CD14-positive monocyte (primary cell): ENCODE results near the gene LTB4R2. TPM values are rescaled to one million over a fixed set of nuclear protein-coding genes. Genes with fewer than 3 reads are reported as not detected.

Source experiments
- DNase-seq, 3 donors: peaks; one replicate each; pipeline ENCODE4 v3.0.0-alpha.2; 2011 to 2022
- H2AFZ ChIP-seq: 2 replicates; pipeline ENCODE4 v1.6.0; 2012; ENCODE audit warnings: mild to moderate bottlenecking, low read depth, low read length, inconsistent platforms; ENCODE audit not compliant: insufficient read depth, poor library complexity, severe bottlenecking
- H3K27ac ChIP-seq, 2 donors: 1 replicate in 1 of 2; 2 replicates in 1 of 2; pipeline ENCODE4 v1.5.1; 2012 to 2013; ENCODE audit warnings: low read length in 2 of 2, control low read depth in 1 of 2, inconsistent platforms in 1 of 2, low read depth in 1 of 2, mild to moderate bottlenecking in 1 of 2
- H3K27me3 ChIP-seq, 2 donors: one replicate each; pipeline versions ENCODE4 v1.6.0 to v1.6.1; 2011 to 2013; ENCODE audit warnings: low read length in 2 of 2; ENCODE audit not compliant: control insufficient read depth in 2 of 2, insufficient read depth in 2 of 2
- H3K36me3 ChIP-seq, 2 donors: replicated peaks in 1 of 2; 1 replicate in 1 of 2; 2 replicates in 1 of 2; pipeline versions ENCODE4 v1.5.1 to v1.6.1; 2012 to 2013; ENCODE audit warnings: low read length in 2 of 2, control low read depth in 1 of 2, inconsistent platforms in 1 of 2, mild to moderate bottlenecking in 1 of 2; ENCODE audit not compliant: insufficient read depth in 2 of 2, control insufficient read depth in 1 of 2
- H3K4me1 ChIP-seq, 2 donors: 1 replicate in 1 of 2; 2 replicates in 1 of 2; pipeline versions ENCODE4 v1.5.1 to v1.6.1; 2012 to 2013; ENCODE audit warnings: low read length in 2 of 2, control low read depth in 1 of 2, inconsistent platforms in 1 of 2, mild to moderate bottlenecking in 1 of 2, moderate library complexity in 1 of 2; ENCODE audit not compliant: insufficient read depth in 2 of 2, control insufficient read depth in 1 of 2
- H3K4me2 ChIP-seq: replicated peaks from 2 replicates; pipeline ENCODE3; 2012; ENCODE audit warnings: low read length, moderate library complexity, mild to moderate bottlenecking; ENCODE audit not compliant: poor library complexity, severe bottlenecking; ENCODE audit errors: extremely low read depth
- H3K4me3 ChIP-seq, 3 experiments: fragments of 200-600 bp in 1 of 3; sonication (generic) in 1 of 3; replicated peaks in 1 of 3; 1 replicate in 2 of 3; 2 replicates in 1 of 3; pipeline ENCODE4 v1.5.1; 2011 to 2013; ENCODE audit warnings: low read length in 3 of 3, mild to moderate bottlenecking in 3 of 3, control low read depth in 2 of 3, low read depth in 2 of 3, inconsistent platforms in 1 of 3, moderate library complexity in 1 of 3
- H3K79me2 ChIP-seq: 2 replicates; pipeline ENCODE4 v1.6.0; 2012; ENCODE audit warnings: mild to moderate bottlenecking, control low read depth, inconsistent platforms, low read length, moderate library complexity; ENCODE audit not compliant: insufficient read depth
- H3K9ac ChIP-seq: 2 replicates; pipeline ENCODE4 v1.6.0; 2017; ENCODE audit warnings: low read length, mild to moderate bottlenecking; ENCODE audit not compliant: insufficient read depth, poor library complexity, severe bottlenecking
- H3K9me3 ChIP-seq, 2 donors: replicated peaks in 1 of 2; 1 replicate in 1 of 2; 2 replicates in 1 of 2; pipeline versions ENCODE4 v1.5.1 to v1.6.1; 2012 to 2013; ENCODE audit warnings: low read length in 2 of 2, control low read depth in 1 of 2; ENCODE audit not compliant: control insufficient read depth in 1 of 2, insufficient read depth in 1 of 2
- H4K20me1 ChIP-seq: 2 replicates; pipeline ENCODE4 v1.6.0; 2012; ENCODE audit warnings: mild to moderate bottlenecking, low read length, control low read depth, moderate library complexity; ENCODE audit not compliant: insufficient read depth
- H3K27ac Mint-ChIP-seq, 7 donors: one replicate each; pipeline ENCODE4 v1.8.0; 2020; ENCODE audit warnings: mild to moderate bottlenecking in 7 of 7, mixed read lengths in 7 of 7, moderate library complexity in 6 of 7, inconsistent platforms in 2 of 7
- H3K27me3 Mint-ChIP-seq, 3 donors: one replicate each; pipeline ENCODE4 v1.8.0; 2021 to 2022; ENCODE audit warnings: low read depth in 3 of 3, mild to moderate bottlenecking in 3 of 3, mixed read lengths in 3 of 3, moderate library complexity in 3 of 3, inconsistent platforms in 1 of 3
- H3K36me3 Mint-ChIP-seq, 2 donors: one replicate each; pipeline ENCODE4 v1.8.0; 2020; ENCODE audit warnings: mixed read lengths in 2 of 2, inconsistent platforms in 1 of 2, mild to moderate bottlenecking in 1 of 2
- H3K4me1 Mint-ChIP-seq: one replicate; pipeline ENCODE4 v1.8.0; 2020; ENCODE audit warnings: mild to moderate bottlenecking, mixed read lengths
- H3K4me3 Mint-ChIP-seq, 2 donors: one replicate each; pipeline ENCODE4 v1.8.0; 2020; ENCODE audit warnings: mild to moderate bottlenecking in 2 of 2, mixed read lengths in 2 of 2, moderate library complexity in 1 of 2
- H3K9me3 Mint-ChIP-seq, 7 donors: one replicate each; pipeline ENCODE4 v1.8.0; 2020 to 2022; ENCODE audit warnings: mixed read lengths in 7 of 7, mild to moderate bottlenecking in 6 of 7, moderate library complexity in 6 of 7, inconsistent platforms in 2 of 7
- WGBS: methylation state at CpG from one replicate; pipeline ENCODE4 v1.1.5; 2013; ENCODE audit warnings: missing lambda C conversion rate; ENCODE audit not compliant: insufficient coverage; 5-methylcytosine and 5-hydroxymethylcytosine counted together
- intact Hi-C, 2 donors: fragments of 100-400 bp; cut with micrococcal nuclease; formaldehyde crosslinking; loops; one replicate each; pipeline versions ENCODE4 v1.15.0 to v1.15.1; 2023
- polyA plus RNA-seq, 3 donors: library from polyadenylated mRNA; depleted of rRNA in 1 of 3; unstranded in 2 of 3; stranded (reverse) in 1 of 3; fragments of 300-500 nt in 2 of 3; fragments of >200 nt in 1 of 3; fragmentation: Illumina TruSeq in 2 of 3; gene quantifications; 1 replicate in 2 of 3; 2 replicates in 1 of 3; pipeline ENCODE4 v1.2.3, GENCODE V29; 2012 to 2021
- TF ChIP-seq, protein P1 (sequence below): fragments of 200-600 bp; IDR thresholded peaks from one replicate; pipeline ENCODE4 v1.8.0; 2022; ENCODE audit warnings: antibody characterized with exemption, mild to moderate bottlenecking

The LTB4R2 gene
- polyA plus RNA-seq, 3 donors: 2.7 to 25.1 (median 2.9) TPM

DNA sequence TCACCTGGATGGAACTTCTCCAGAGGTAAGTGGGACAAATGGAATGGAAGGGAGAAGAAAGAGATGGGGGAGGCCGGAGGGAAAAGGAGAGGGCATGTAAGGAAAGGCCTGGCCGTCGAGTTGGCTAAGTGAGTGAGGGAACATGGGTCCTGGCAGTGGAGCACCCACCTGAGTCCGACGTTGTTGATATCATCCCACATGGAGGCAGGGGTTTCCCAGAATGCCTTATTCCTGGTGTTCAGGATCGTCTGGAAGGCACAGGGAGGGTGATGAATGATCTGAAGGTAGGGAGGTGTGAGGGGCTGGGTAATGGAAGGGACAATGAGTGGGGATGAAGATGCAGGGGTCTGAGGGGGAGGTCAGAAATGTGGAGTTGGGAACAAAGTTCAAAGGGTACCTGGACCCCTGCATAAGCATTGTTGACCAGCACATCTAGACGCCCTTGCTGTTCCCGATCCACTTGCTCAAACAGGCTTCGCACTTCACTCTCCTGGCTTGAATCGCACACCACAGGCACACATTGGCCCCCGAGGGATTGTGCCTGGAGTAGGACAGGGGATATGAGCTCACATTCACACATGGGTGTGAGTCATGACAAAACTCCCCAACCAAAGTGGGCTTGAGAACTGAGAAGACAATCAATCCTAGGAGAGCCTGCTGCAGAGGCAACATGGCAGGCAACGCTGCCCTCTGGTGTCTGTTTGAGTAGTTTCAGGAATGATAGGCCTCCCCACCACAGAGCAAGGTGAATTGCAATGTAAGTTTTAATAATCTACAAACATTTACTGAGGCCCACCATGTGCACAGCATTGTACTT, 13.4 kb upstream of the LTB4R2 start:
- H3K9me3 Mint-ChIP-seq: peaks cover 0 to 2% (median 0%) of the 10 kb centered on the region in 7 donors
- Histone ChIP-seq H3K36me3 (peaks cover 28 to 49% of the 10 kb centered on the region in 2 donors), H3K4me1 (peaks cover 34 to 46% of the 10 kb centered on the region in 2 donors), H3K27me3 (no peaks in the 10 kb centered on the region), H3K9ac (no peak overlapping the region), H4K20me1 (no peaks in the 10 kb centered on the region), H3K4me3 (no peak overlapping the region), H3K79me2 (peaks cover 30% of the 10 kb centered on the region), H3K4me2 (no peak overlapping the region), H3K9me3 (no peaks in the 10 kb centered on the region), H3K27ac (peak overlapping the region; percentile 24 to 73), H2AFZ (no peak overlapping the region)
- intact Hi-C loops: loop anchor here (2.0 to 10.0 kb wide), 3 partner anchors 54 to 182 kb away; partner anchors contain the start of genes TINF2 (in 2 of the 2), DCAF11 (in 1 of the 2) and NRL (in 1 of the 2)
- H3K4me3 Mint-ChIP-seq: no peak overlapping the region
- H3K4me1 Mint-ChIP-seq: peaks cover 40% of the 10 kb centered on the region
- H3K36me3 Mint-ChIP-seq: peaks cover 44 to 47% of the 10 kb centered on the region in 2 donors
- 90% methylated on average over 11 of the region's 12 CpGs for WGBS
- H3K27ac Mint-ChIP-seq: peak overlapping the region; percentile 18 to 92 (median 81)
- TF ChIP-seq, protein P1, sequence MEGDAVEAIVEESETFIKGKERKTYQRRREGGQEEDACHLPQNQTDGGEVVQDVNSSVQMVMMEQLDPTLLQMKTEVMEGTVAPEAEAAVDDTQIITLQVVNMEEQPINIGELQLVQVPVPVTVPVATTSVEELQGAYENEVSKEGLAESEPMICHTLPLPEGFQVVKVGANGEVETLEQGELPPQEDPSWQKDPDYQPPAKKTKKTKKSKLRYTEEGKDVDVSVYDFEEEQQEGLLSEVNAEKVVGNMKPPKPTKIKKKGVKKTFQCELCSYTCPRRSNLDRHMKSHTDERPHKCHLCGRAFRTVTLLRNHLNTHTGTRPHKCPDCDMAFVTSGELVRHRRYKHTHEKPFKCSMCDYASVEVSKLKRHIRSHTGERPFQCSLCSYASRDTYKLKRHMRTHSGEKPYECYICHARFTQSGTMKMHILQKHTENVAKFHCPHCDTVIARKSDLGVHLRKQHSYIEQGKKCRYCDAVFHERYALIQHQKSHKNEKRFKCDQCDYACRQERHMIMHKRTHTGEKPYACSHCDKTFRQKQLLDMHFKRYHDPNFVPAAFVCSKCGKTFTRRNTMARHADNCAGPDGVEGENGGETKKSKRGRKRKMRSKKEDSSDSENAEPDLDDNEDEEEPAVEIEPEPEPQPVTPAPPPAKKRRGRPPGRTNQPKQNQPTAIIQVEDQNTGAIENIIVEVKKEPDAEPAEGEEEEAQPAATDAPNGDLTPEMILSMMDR: peak; percentile 84
- peaks cover 0 to 1% (median 0%) of the 10 kb centered on the region in 3 donors for H3K27me3 Mint-ChIP-seq
- DNase-seq: peak; percentile 85 to 97 (median 89)

DNA sequence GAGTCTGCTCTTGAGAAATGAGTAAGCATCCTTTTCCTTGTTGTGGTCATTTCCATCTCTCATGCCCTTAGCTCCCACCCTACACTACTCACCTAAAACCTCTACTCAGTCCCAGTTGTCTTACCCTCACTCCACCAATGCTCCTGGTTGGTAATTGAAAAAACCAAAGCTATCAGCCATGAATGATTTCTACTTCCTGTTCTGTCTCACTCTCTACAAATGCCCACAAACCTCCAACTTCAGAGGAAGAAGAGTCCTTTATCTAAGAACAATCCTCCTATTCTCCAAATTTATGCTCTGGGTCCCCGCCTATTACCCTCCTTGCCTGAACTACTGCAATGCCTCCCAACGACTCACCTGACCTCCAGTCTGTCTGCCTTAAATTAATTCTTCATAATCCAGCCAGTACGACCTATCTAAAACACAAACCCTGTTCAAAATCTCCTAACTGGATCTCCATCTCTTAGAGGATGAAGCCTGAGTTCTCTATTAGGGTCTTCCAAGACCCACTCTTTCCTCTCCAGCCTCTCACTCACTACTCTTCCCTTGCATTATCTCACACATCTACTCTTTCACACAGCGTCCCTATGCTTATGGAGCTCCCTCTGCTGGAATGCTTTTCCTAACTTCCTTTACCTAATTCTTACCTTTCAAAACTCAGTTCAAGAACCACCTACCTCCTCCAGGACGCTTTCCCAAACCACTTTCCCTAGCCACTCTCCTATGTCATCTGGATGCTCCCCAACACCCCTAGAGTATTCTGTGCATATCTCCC, 12.6 kb upstream of the LTB4R2 start:
- intact Hi-C loops: loop anchor here (2.0 to 10.0 kb wide), 3 partner anchors 55 to 183 kb away; partner anchors contain the start of genes TINF2 (in 2 of the 2), DCAF11 (in 1 of the 2) and NRL (in 1 of the 2)
- H2AFZ ChIP-seq: no peak overlapping the region
- no peak overlapping the region for H3K4me2 ChIP-seq
- 43% methylated on average over 5 of the region's 5 CpGs for WGBS
- TF ChIP-seq, protein P1: peak; percentile 48
- no peaks in the 10 kb centered on the region for H3K9me3 ChIP-seq
- Mint-ChIP-seq H3K9me3 (peaks cover 0 to 2% (median 0%) of the 10 kb centered on the region in 7 donors), H3K27me3 (peaks cover 0 to 1% (median 0%) of the 10 kb centered on the region in 3 donors), H3K27ac (peak overlapping the region; percentile 51 to 92 (median 81)), H3K36me3 (peaks cover 44 to 47% of the 10 kb centered on the region in 2 donors), H3K4me3 (peak overlapping the region; percentile 24 to 36), H3K4me1 (peaks cover 40% of the 10 kb centered on the region)
- no peak overlapping the region for H3K9ac ChIP-seq
- H3K4me3 ChIP-seq: no peak overlapping the region
- peaks cover 28 to 49% of the 10 kb centered on the region in 2 donors for H3K36me3 ChIP-seq
- H3K4me1 ChIP-seq: peaks cover 34 to 46% of the 10 kb centered on the region in 2 donors
- peaks cover 38% of the 10 kb centered on the region for H3K79me2 ChIP-seq
- H4K20me1 ChIP-seq: no peaks in the 10 kb centered on the region
- peak overlapping the region in 1 of 2 donors; percentile 73 for H3K27ac ChIP-seq
- no peaks in the 10 kb centered on the region for H3K27me3 ChIP-seq
- no peak for DNase-seq
